B cell (primary cell): ENCODE results near the gene PDXK. TPM values are rescaled to one million over a fixed set of nuclear protein-coding genes. Genes with fewer than 3 reads are reported as not detected.

Experiments used
- ATAC-seq: fragments of 200-7000 bp; cut with Tn5 transposase; one replicate; pipeline ENCODE4 v1.10.0; 2021; ENCODE audit warnings: low read depth, mild to moderate bottlenecking, moderate number of reproducible peaks, moderate library complexity
- CTCF ChIA-PET: fragments of 350-600 bp; sonication (Branson Sonifier 250); formaldehyde crosslinking; loops from one replicate; lab custom pipeline; 2021; ENCODE audit warnings: antibody characterized with exemption, inconsistent platforms; lab: Charles Lee
- POLR2A ChIA-PET: fragments of 350-600 bp; sonication (Branson Sonifier 250); formaldehyde crosslinking; loops from one replicate; lab custom pipeline; 2021; ENCODE audit warnings: antibody characterized with exemption; lab: Charles Lee
- DNase-seq: peaks from one replicate; pipeline ENCODE4 v3.0.0; 2013
- H2AFZ ChIP-seq: 2 replicates; pipeline ENCODE4 v1.6.1; 2012; ENCODE audit warnings: mild to moderate bottlenecking, low read depth, low read length; ENCODE audit not compliant: insufficient read depth, poor library complexity, severe bottlenecking
- H3K27ac ChIP-seq, 2 donors: 1 replicate in 1 of 2; 2 replicates in 1 of 2; pipeline ENCODE4 v1.5.1; 2012 to 2013; ENCODE audit warnings: low read length in 2 of 2, mild to moderate bottlenecking in 2 of 2, moderate library complexity in 1 of 2
- H3K27me3 ChIP-seq, 4 experiments: fragments of 200-600 bp in 1 of 4; sonication (generic) in 1 of 4; replicated peaks in 1 of 4; 1 replicate in 2 of 4; 2 replicates in 2 of 4; pipeline versions ENCODE4 v1.6.1 to v1.7.0; 2013 to 2016; ENCODE audit warnings: low read length in 3 of 4, mild to moderate bottlenecking in 2 of 4, mixed read lengths in 1 of 4, moderate library complexity in 1 of 4; ENCODE audit not compliant: insufficient read depth in 4 of 4, control insufficient read depth in 3 of 4; ENCODE audit errors: control extremely low read depth in 1 of 4
- H3K36me3 ChIP-seq, 2 experiments: replicated peaks in 1 of 2; 1 replicate in 1 of 2; 2 replicates in 1 of 2; pipeline versions ENCODE4 v1.6.1 to v1.7.1; 2013; ENCODE audit warnings: low read length in 1 of 2; ENCODE audit not compliant: insufficient read depth in 2 of 2, control insufficient read depth in 1 of 2; ENCODE audit errors: control extremely low read depth in 1 of 2, extremely low read depth in 1 of 2
- H3K4me1 ChIP-seq, 2 donors: fragments of 200-600 bp in 1 of 2; sonication (generic) in 1 of 2; 1 replicate in 1 of 2; 2 replicates in 1 of 2; pipeline versions ENCODE4 v1.5.1 to v1.6.1; 2013 to 2017; ENCODE audit warnings: low read length in 2 of 2; ENCODE audit not compliant: control insufficient read depth in 2 of 2, insufficient read depth in 2 of 2
- H3K4me2 ChIP-seq: replicated peaks from 2 replicates; pipeline ENCODE3; 2012; ENCODE audit warnings: mild to moderate bottlenecking, low read depth, low read length; ENCODE audit not compliant: poor library complexity, severe bottlenecking
- H3K4me3 ChIP-seq, 5 experiments: fragments of 200-600 bp in 1 of 5; sonication (generic) in 1 of 5; 1 replicate in 3 of 5; 2 replicates in 2 of 5; pipeline versions ENCODE4 v1.5.1 to v1.7.0; 2011 to 2016; ENCODE audit warnings: low read length in 4 of 5, mild to moderate bottlenecking in 4 of 5, low read depth in 2 of 5, control low read depth in 1 of 5, moderate library complexity in 1 of 5; ENCODE audit not compliant: insufficient read depth in 1 of 5; ENCODE audit errors: control extremely low read depth in 1 of 5, extremely low read depth in 1 of 5
- H3K79me2 ChIP-seq: fragments of 200-600 bp; sonication (generic); one replicate; pipeline ENCODE4 v1.6.0; 2016; ENCODE audit warnings: low read length; ENCODE audit not compliant: control insufficient read depth, insufficient read depth
- H3K9ac ChIP-seq: fragments of 200-600 bp; sonication (generic); 2 replicates; pipeline ENCODE4 v1.6.1; 2017; ENCODE audit warnings: mild to moderate bottlenecking, low read length, moderate library complexity
- H3K9me3 ChIP-seq, 3 donors: one replicate each; pipeline versions ENCODE4 v1.6.1 to v1.7.1; 2013; ENCODE audit warnings: low read length in 2 of 3; ENCODE audit not compliant: control insufficient read depth in 2 of 3, insufficient read depth in 1 of 3; ENCODE audit errors: control extremely low read depth in 1 of 3
- H4K20me1 ChIP-seq: 2 replicates; pipeline ENCODE4 v1.6.0; 2012; ENCODE audit warnings: mild to moderate bottlenecking, low read length; ENCODE audit not compliant: insufficient read depth, control insufficient read depth, poor library complexity, severe bottlenecking
- H3K27ac Mint-ChIP-seq: one replicate; pipeline ENCODE4 v1.8.0; 2021; ENCODE audit warnings: mixed read lengths
- H3K27me3 Mint-ChIP-seq: one replicate; pipeline ENCODE4 v1.8.0; 2021; ENCODE audit warnings: mixed read lengths
- H3K4me1 Mint-ChIP-seq: one replicate; pipeline ENCODE4 v1.8.0; 2021; ENCODE audit warnings: mixed read lengths
- H3K4me3 Mint-ChIP-seq: one replicate; pipeline ENCODE4 v1.8.0; 2021; ENCODE audit warnings: mixed read lengths
- H3K9me3 Mint-ChIP-seq: one replicate; pipeline ENCODE4 v1.8.0; 2022; ENCODE audit warnings: mixed read lengths; ENCODE audit not compliant: insufficient read depth
- EZH2 ChIP-seq: IDR thresholded peaks from 2 replicates; pipeline ENCODE4 v1.6.1; 2012; ENCODE audit warnings: borderline replicate concordance, low read depth, mild to moderate bottlenecking, moderate library complexity, low read length; ENCODE audit not compliant: insufficient read depth, poor library complexity, severe bottlenecking
- WGBS: methylation state at CpG from one replicate; pipeline ENCODE4 v1.1.5; 2013; ENCODE audit warnings: missing lambda C conversion rate; ENCODE audit not compliant: insufficient coverage; 5-methylcytosine and 5-hydroxymethylcytosine counted together
- intact Hi-C: fragments of 100-400 bp; cut with micrococcal nuclease; formaldehyde crosslinking; loops from one replicate; pipeline ENCODE4 v1.10.0; 2022
- polyA plus RNA-seq: library from polyadenylated mRNA; depleted of rRNA; stranded (reverse); fragments of >200 nt; gene quantifications from 2 replicates; pipeline ENCODE4 v1.2.3, GENCODE V29; 2012
- total RNA-seq, 2 donors: library from RNA; stranded (reverse); fragments of 120-200 nt in 1 of 2; gene quantifications; 1 replicate in 1 of 2; 2 replicates in 1 of 2; pipeline versions ENCODE4 v1.2.3 to v1.2.4, GENCODE V29; 2013 to 2022
- TF ChIP-seq, protein P1 (sequence below): fragments of 200-600 bp; IDR thresholded peaks from one replicate; pipeline ENCODE4 v1.8.0; 2022; ENCODE audit warnings: antibody characterized with exemption, mild to moderate bottlenecking

PDXK gene
- total and polyA plus RNA-seq, 2 donors (not counting 1 experiment from before 2014, with no cell fraction given), result 31.1 to 102 TPM

DNA sequence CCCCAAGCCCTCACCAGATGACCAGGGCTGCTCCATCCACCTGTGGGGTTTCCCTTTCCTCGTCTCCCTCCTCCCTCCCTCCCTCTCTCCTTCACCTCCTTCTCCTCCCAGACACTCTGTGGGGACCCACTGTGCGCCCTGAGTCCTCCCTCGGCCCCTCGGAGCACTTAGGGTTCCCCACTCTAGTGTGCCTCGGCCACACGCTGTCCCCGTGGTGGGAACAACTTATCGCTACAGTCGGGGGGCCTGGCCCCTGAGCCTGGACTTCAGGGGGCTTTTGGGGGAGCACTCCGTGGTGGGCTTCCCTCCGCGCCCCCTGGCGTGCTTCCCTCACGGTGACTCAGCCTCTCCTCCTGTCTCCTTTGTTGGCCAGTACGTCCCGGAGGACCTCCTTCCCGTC, 29.7 kb downstream of the PDXK start:
- DNase-seq (no peak), ATAC-seq (no peak)
- Histone ChIP-seq H3K4me3 (no peak overlapping the region), H3K9ac (no peak overlapping the region), H2AFZ (no peak overlapping the region), H3K9me3 (no peaks in the 10 kb centered on the region), H3K36me3 (peaks cover 1 to 22% of the 10 kb centered on the region in 2 experiments), H3K4me2 (no peak overlapping the region), H3K4me1 (no peaks in the 10 kb centered on the region), H3K27me3 (no peaks in the 10 kb centered on the region), H4K20me1 (no peaks in the 10 kb centered on the region), H3K79me2 (no peaks in the 10 kb centered on the region), H3K27ac (no peak overlapping the region)
- Mint-ChIP-seq H3K27ac (no peak overlapping the region), H3K27me3 (no peaks in the 10 kb centered on the region), H3K9me3 (no peaks in the 10 kb centered on the region), H3K4me3 (no peak overlapping the region), H3K4me1 (no peaks in the 10 kb centered on the region)
- intact Hi-C loops, result no loop called here
- ChIA-PET CTCF (no interaction called here), POLR2A (no interaction called here)
- 98% methylated on average over 14 of the region's 17 CpGs for WGBS
- no peak for TF ChIP-seq EZH2
- TF ChIP-seq, protein P1, sequence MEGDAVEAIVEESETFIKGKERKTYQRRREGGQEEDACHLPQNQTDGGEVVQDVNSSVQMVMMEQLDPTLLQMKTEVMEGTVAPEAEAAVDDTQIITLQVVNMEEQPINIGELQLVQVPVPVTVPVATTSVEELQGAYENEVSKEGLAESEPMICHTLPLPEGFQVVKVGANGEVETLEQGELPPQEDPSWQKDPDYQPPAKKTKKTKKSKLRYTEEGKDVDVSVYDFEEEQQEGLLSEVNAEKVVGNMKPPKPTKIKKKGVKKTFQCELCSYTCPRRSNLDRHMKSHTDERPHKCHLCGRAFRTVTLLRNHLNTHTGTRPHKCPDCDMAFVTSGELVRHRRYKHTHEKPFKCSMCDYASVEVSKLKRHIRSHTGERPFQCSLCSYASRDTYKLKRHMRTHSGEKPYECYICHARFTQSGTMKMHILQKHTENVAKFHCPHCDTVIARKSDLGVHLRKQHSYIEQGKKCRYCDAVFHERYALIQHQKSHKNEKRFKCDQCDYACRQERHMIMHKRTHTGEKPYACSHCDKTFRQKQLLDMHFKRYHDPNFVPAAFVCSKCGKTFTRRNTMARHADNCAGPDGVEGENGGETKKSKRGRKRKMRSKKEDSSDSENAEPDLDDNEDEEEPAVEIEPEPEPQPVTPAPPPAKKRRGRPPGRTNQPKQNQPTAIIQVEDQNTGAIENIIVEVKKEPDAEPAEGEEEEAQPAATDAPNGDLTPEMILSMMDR, result no peak

DNA sequence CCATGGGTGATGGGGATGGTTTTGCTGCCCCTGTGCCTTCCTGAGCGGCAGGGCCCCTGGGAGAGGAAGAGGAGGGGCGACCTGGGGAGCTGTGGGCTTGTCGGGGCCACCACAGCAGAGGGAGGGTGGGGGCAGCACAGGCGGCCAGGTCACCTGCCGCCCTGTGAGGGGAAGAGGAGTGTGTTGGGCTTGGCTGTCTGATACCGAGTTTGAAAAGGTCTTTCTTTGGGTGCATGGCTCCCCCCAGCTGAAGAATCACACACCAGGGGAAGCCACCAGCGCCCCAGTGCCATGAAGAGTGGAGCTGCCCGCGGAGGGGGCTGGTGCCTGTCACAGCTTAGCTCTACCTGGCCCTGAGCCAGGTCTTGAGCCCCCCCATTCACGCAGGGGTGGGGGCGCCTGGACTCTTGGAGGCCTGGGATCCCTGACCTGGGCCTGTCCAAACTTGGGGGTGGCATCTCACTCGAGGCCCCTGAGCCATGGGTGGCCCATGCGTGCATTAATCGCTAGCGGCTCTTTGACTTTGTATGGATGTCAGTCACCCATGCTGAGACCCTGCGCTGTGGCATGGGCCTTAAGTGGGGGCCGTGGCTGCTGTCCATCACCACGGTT, 30.8 kb downstream of the PDXK start:
- TF ChIP-seq EZH2, result no peak
- TF ChIP-seq, protein P1, result no peak
- DNase-seq, result no peak
- Histone ChIP-seq H3K9ac (no peak overlapping the region), H3K9me3 (peaks cover 0 to 4% (median 0%) of the 10 kb centered on the region in 3 donors), H3K4me1 (no peaks in the 10 kb centered on the region), H3K79me2 (no peaks in the 10 kb centered on the region), H3K27me3 (no peaks in the 10 kb centered on the region), H3K4me2 (no peak overlapping the region), H4K20me1 (no peaks in the 10 kb centered on the region), H3K36me3 (peaks cover 0 to 24% of the 10 kb centered on the region in 2 experiments), H2AFZ (no peak overlapping the region), H3K27ac (no peak overlapping the region), H3K4me3 (no peak overlapping the region)
- Mint-ChIP-seq H3K27ac (no peak overlapping the region), H3K9me3 (no peaks in the 10 kb centered on the region), H3K4me1 (no peaks in the 10 kb centered on the region), H3K4me3 (no peak overlapping the region), H3K27me3 (no peaks in the 10 kb centered on the region)
- ATAC-seq, result no peak
- CTCF ChIA-PET, result no interaction called here
- POLR2A ChIA-PET, result no interaction called here
- intact Hi-C loops, result no loop called here
- WGBS, result 74% methylated on average over 16 of the region's 18 CpGs
